Activated CD4-positive, CD25-positive, alpha-beta regulatory T cell (primary cell): Measurements from ENCODE around the gene LOC128125822.

Experiments used
- DNase-seq, 4 experiments: peaks; one replicate each; lab custom pipeline; 2025; lab: John Stamatoyannopoulos, UW

The LOC128125822 gene

GRCh38 chr6:63556369-63556768 lies 15.9 kb upstream of the LOC128125822 start:
- no peak for DNase-seq

- no peak for DNase-seq
These were observed 14.0 kb upstream of the LOC128125822 start for GRCh38 chr6:63558278-63558677.

GRCh38 chr6:63560801-63561287 lies 11.4 kb upstream of the LOC128125822 start:
- no peak for DNase-seq

- no peak for DNase-seq
These were observed 11.0 kb upstream of the LOC128125822 start for GRCh38 chr6:63561288-63561687.

DNA sequence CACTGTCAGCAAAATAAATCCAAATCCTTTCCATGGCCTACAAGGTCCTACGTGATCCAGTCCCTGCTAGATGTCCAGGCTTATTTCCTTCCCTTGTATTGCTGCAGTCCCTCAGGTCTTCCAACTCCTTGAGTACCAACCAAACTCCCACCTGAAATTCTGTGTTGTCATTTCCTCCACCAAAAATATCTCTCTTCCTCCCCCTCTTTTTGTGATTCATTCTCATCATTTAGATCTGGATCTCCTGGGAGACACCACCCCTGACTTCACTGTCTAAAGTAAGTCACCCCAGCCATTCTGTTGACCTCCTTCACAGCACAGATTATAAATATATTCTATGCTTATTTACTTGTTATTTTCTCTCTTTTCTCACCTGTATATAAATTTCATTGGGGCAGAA lies 9.0 kb upstream of the LOC128125822 start:
- DNase-seq: no peak

GRCh38 chr6:63565058-63565726 lies 7.1 kb upstream of the LOC128125822 start:
- DNase-seq: no peak

DNA sequence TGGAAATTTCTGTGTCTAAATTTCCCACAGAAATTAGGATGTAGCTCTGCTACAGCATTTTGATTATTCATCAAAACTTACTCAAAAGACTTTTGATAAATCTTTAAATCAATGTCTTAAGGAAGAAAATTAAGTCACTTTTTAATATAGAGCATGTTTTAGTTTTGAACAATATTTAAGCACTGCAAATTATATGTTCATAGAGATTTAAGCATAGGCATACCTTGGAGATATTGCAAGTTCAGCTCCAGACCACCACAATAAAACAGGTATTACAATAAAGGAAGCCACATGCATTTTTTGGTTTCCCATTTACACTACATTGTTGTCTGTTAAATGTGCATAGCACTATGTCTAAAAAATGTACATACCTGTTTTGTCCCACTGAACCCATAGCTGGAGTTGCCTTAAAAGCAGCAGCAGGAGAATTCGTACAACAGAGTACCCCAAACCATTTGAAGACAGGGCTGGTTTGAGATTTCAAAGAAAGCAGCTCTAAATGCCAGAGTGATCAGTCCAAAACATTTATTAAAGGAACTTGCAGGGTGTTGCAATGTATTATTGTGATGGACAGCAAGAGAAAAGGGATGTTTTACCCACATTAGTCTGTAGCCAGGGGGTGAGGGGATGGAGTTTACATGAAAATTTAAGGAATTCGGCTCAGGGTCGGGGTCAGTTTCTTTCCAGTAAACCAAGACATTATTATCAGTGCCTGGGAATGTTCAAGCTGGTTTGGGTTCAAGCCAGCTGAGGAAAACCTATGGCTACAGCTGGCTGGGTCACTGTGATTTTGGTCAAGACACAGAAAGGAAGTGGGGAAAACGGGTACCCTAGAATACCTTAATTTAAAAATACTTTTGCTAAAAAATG lies 6.3 kb upstream of the LOC128125822 start:
- no peak for DNase-seq

DNA sequence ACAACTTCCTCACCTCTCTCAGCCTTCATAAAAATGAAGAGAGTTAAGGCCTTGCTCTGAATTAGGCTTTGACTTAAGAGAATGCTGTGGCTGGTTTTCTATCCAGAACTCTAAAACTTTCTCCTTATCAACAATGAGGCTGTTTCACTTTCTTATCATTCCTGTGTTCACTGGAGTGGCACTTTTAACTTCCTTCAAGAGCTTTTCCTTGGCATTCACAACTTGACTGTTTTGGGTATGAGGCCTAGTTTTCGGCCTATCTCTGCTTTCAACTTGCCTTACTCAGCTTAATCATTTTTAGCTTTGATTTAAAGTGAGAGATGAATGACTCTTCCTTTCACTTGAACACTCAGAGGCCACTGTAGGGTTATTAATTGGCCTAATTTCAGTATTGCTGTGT lies 4.3 kb upstream of the LOC128125822 start:
- no peak for DNase-seq

DNA sequence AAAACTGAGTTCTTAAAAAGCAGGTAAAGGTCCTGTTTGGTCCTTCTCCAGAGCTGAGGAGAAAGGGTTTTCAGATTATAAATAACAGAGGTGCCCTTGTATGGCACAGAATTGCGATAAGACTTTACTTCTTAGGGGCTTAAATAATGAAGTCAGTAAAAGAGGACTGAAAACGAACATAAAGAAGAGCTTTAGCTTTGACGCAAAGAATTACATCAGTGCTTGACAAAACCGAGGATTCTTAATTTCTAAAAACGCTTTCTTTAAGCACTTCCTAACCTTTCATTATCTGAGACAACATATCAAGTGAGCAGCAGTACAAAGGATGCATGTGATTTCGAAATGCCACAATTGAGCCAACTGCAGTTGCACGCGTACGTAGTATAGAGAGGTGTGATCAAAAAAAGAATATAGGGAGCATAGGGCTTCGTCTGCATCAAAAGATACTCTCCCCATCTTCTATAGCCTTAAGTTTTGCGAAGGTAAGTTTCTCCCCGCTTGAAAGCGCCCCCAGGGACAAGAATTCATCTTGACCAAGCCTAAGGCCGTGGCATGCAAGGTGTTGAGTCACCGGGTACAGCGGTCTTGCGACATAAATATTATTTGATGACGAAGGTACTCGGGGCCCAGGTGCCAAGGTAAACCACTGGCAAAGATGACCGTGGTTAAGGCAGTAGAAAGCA lies 778 bp upstream of the LOC128125822 start:
- DNase-seq: peak in 3 of 4 experiments; percentile 4 to 23 (median 20)

GRCh38 chr6:63572747-63573075 lies 431 bp downstream of the LOC128125822 start:
- DNase-seq: peak in 1 of 4 experiments; percentile 46

DNA sequence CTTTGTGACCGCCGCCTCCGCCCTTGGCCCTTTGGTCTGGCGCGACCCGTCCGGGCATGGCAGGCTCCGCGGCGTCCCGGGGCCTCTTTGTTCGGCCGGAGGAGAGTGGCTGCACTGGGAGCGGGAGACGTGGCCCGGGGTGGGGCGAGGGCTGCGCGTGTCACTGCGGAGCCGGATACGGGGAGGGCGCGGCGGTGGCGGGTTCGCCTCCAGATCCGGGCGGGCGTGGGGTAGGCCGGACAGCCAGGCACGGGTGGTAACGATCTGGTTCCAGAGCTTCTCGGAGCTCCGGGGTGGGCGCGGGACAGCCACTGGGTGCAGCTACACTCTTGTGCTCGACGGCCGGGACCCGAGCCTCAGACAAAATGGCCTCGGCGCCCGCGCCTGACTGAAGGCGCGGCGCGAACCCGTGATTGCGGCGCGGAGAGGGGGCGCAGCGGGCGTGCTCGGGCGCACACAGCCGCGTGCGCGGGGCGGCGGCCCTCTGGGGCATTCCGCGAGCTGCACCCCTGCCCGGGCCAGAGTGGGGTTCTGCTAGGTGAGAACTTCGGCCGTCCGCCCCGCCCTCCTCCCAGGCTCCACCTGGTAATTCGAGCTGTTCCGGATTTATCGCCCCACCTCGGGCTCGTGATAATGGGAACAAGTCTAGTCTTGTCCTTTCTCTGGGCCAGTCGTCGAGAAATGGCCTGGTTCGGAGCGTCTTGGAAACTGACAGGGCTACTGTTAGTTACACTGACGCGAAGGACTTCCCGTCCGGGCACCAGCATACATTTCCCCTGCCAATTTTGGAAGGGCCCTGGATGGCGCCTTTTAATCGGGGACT lies 1.0 kb downstream of the LOC128125822 start:
- peak; percentile 38 to 60 (median 50) for DNase-seq

DNA sequence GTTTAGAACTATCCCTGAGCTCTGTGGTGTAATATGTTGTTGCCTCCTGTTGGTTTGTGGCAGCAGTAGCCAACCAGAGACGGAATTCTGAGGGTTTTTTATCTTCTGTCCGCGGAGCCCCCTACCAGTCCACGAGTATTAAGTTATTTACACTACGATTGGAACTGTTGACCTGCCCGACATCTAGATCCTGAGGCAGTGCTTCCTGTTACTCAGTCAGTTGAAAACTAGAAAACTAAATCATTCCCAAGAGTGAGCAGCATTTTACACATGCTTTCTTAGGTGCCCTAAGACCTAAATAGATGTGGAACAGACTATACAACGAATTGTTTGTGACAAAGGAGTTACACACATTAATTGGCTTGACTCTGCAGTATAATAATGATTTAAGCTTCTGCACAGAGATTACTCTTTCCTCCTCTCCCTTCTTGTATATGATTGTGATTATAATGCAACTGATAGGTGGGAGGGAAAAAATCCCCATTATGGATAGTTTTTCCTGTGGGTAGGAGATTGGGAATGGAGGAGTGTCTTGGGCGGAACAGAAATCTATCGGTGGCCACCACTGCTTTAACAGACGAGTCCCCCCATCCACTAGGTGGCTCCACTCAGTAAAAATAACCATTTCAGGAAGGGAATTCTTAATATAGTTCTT lies 1.7 kb downstream of the LOC128125822 start:
- peak in 2 of 4 experiments; percentile 7 to 13 for DNase-seq

DNA sequence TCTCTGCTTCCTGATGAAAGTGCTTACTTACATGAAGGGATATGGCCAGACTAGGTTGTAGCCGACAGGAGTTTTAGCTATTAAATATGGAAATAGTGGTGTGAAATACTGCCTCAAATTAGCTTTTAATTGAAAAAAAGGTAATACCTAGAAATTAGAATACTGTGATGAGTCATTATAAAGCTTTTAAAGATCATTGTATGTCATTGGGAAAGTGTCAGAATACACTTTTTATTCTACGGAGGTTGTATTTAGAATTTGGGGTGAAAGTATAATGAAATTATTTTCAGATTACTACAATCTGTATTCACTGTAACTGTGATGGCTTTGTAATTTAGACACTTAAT lies 2.2 kb downstream of the LOC128125822 start:
- no peak for DNase-seq

- DNase-seq: no peak
These were observed 4.0 kb downstream of the LOC128125822 start for GRCh38 chr6:63576147-63576772.

DNA sequence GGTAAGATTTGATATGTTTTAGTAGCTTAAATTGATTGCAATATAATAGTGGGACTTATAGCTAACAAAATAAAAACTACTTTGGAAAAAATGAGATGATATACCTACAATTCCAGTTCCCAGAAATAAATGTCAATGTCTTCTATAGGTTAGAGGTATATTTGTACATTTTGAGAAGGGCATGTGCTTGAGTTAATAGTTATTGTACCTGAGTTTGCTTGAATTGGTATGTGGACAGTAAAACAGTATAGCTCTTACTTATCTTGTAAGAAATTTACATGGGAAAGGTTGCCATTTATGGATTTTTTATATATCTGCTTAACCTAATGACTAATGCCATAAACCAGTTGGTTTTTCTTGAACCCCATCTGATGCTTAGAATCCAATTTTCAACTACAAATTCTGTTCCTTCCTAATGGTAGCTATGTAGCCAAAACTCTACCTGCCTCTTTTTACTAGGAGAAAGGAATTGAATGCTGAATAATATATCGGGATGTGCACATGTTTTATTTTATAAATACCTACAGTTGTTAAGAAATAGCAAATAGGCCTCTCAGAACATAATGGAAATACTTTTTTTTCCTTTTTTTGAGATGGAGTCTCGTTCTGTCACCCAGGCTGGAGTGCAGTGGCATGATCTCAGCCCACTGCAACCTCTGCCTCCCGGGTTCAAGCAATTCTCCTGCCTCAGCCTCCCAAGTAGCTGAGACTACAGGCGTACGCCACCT lies 4.9 kb downstream of the LOC128125822 start:
- no peak for DNase-seq

- no peak for DNase-seq
These were observed 6.5 kb downstream of the LOC128125822 start for GRCh38 chr6:63578757-63579156.

- no peak for DNase-seq
These were observed 7.8 kb downstream of the LOC128125822 start for GRCh38 chr6:63579937-63580703.

- no peak for DNase-seq
These were observed 8.4 kb downstream of the LOC128125822 start for GRCh38 chr6:63580704-63580961.

GRCh38 chr6:63581355-63582013 lies 9.2 kb downstream of the LOC128125822 start:
- DNase-seq: no peak
